HEK293 (cell line): ENCODE results near the gene MCM3AP.

Source experiments
- HOXD13 ChIP-seq: sonication (generic); formaldehyde crosslinking; IDR thresholded peaks from 2 replicates; pipeline ENCODE4 v1.8.0; 2022; ENCODE audit warnings: missing genetic modification reagents, borderline replicate concordance
- SALL2 ChIP-seq: fragments of 450-650 bp; formaldehyde crosslinking; IDR thresholded peaks from 2 replicates; pipeline ENCODE4 v1.5.0; 2017; ENCODE audit warnings: missing biosample characterization, mild to moderate bottlenecking, missing genetic modification characterization, borderline replicate concordance
- SP2 ChIP-seq: fragments of 450-650 bp; formaldehyde crosslinking; IDR thresholded peaks from 2 replicates; pipeline ENCODE4 v1.5.1; 2016; ENCODE audit warnings: missing biosample characterization, missing genetic modification characterization
- ZFP37 ChIP-seq: fragments of 450-650 bp; formaldehyde crosslinking; IDR thresholded peaks from 2 replicates; pipeline ENCODE4 v1.5.1; 2016; ENCODE audit warnings: missing biosample characterization, missing genetic modification characterization
- ZNF211 ChIP-seq: fragments of 450-650 bp; formaldehyde crosslinking; IDR thresholded peaks from 2 replicates; pipeline ENCODE4 v1.5.1; 2016; ENCODE audit warnings: low read depth, missing biosample characterization, missing genetic modification characterization
- ZNF274 ChIP-seq, 2 experiments: fragments of 200-500 bp in 1 of 2; fragments of 450-650 bp in 1 of 2; sonication (Bioruptor generic) in 1 of 2; formaldehyde crosslinking in 1 of 2; IDR thresholded peaks; 2 replicates each; pipeline versions ENCODE4 v1.5.1 to v1.6.1; 2014 to 2016; ENCODE audit warnings: borderline replicate concordance in 1 of 2, inconsistent platforms in 1 of 2, low read length in 1 of 2, missing biosample characterization in 1 of 2, missing genetic modification characterization in 1 of 2
- ZNF561 ChIP-seq: fragments of 450-650 bp; IDR thresholded peaks from 2 replicates; pipeline ENCODE4 v1.5.1; 2018; ENCODE audit warnings: missing biosample characterization, missing genetic modification characterization, borderline replicate concordance
- ZSCAN23 ChIP-seq: fragments of 450-650 bp; formaldehyde crosslinking; IDR thresholded peaks from 2 replicates; pipeline ENCODE4 v1.5.1; 2016; ENCODE audit warnings: missing biosample characterization, missing genetic modification characterization
- TF ChIP-seq, protein P1 (sequence below): fragments of 450-650 bp; formaldehyde crosslinking; IDR thresholded peaks from 2 replicates; pipeline ENCODE4 v1.5.1; 2016; ENCODE audit warnings: missing biosample characterization, missing genetic modification characterization
- TF ChIP-seq, protein P2 (sequence below): fragments of 450-650 bp; formaldehyde crosslinking; IDR thresholded peaks from 2 replicates; pipeline ENCODE4 v1.5.1; 2016; ENCODE audit warnings: missing biosample characterization, missing genetic modification characterization
- TF ChIP-seq, protein P3 (sequence below): fragments of 450-650 bp; formaldehyde crosslinking; IDR thresholded peaks from 2 replicates; pipeline ENCODE4 v1.5.1; 2016; ENCODE audit warnings: missing biosample characterization, missing genetic modification characterization, low read depth

DNA sequence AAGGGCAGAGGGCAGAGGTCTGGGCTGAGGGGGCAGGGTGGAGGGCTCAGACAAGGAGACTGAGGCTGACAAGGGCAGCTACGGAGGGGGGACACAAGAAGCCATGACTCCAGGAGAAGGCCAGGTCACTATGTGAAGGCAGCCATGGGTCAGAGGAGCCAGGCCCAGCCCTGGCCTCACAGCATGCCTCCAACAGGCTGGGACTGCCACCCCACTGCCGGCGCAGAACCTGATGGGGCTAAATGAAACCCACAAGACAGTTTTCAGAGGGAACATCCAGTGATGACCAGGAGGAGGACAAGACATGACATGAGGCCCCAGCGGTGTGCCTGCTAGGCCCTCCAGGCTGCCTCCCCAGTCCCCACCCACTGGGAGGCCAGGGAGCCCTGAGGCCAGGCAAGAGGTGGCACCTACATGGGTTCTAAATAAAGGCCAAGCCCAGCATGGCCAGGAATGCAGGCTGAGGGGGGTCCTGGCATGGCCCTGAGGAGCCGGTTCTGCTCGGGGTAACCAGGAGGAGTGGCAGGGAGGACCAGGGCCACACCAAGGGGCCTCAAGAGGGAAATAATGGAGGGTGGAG lies 29.6 kb downstream of the MCM3AP start:
- TF ChIP-seq, protein P1, sequence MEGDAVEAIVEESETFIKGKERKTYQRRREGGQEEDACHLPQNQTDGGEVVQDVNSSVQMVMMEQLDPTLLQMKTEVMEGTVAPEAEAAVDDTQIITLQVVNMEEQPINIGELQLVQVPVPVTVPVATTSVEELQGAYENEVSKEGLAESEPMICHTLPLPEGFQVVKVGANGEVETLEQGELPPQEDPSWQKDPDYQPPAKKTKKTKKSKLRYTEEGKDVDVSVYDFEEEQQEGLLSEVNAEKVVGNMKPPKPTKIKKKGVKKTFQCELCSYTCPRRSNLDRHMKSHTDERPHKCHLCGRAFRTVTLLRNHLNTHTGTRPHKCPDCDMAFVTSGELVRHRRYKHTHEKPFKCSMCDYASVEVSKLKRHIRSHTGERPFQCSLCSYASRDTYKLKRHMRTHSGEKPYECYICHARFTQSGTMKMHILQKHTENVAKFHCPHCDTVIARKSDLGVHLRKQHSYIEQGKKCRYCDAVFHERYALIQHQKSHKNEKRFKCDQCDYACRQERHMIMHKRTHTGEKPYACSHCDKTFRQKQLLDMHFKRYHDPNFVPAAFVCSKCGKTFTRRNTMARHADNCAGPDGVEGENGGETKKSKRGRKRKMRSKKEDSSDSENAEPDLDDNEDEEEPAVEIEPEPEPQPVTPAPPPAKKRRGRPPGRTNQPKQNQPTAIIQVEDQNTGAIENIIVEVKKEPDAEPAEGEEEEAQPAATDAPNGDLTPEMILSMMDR (tag by site-specific recombination) = no peak
- no peak for TF ChIP-seq ZSCAN23
- no peak for TF ChIP-seq SALL2
- no peak for TF ChIP-seq ZNF561
- no peak for TF ChIP-seq ZNF274 (IDR thresholded peaks at IDR 0.05; ENCODE audit: low read length)
- no peak for TF ChIP-seq ZNF274 (tag by site-specific recombination; IDR thresholded peaks at IDR 0.05; ENCODE audit: borderline replicate concordance)
- TF ChIP-seq, protein P2, sequence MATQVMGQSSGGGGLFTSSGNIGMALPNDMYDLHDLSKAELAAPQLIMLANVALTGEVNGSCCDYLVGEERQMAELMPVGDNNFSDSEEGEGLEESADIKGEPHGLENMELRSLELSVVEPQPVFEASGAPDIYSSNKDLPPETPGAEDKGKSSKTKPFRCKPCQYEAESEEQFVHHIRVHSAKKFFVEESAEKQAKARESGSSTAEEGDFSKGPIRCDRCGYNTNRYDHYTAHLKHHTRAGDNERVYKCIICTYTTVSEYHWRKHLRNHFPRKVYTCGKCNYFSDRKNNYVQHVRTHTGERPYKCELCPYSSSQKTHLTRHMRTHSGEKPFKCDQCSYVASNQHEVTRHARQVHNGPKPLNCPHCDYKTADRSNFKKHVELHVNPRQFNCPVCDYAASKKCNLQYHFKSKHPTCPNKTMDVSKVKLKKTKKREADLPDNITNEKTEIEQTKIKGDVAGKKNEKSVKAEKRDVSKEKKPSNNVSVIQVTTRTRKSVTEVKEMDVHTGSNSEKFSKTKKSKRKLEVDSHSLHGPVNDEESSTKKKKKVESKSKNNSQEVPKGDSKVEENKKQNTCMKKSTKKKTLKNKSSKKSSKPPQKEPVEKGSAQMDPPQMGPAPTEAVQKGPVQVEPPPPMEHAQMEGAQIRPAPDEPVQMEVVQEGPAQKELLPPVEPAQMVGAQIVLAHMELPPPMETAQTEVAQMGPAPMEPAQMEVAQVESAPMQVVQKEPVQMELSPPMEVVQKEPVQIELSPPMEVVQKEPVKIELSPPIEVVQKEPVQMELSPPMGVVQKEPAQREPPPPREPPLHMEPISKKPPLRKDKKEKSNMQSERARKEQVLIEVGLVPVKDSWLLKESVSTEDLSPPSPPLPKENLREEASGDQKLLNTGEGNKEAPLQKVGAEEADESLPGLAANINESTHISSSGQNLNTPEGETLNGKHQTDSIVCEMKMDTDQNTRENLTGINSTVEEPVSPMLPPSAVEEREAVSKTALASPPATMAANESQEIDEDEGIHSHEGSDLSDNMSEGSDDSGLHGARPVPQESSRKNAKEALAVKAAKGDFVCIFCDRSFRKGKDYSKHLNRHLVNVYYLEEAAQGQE (tag by site-specific recombination) = no peak
- TF ChIP-seq ZFP37 = no peak
- TF ChIP-seq ZNF211 = no peak
- no peak for TF ChIP-seq HOXD13 (CRISPR knock-in tag)
- TF ChIP-seq, protein P3, sequence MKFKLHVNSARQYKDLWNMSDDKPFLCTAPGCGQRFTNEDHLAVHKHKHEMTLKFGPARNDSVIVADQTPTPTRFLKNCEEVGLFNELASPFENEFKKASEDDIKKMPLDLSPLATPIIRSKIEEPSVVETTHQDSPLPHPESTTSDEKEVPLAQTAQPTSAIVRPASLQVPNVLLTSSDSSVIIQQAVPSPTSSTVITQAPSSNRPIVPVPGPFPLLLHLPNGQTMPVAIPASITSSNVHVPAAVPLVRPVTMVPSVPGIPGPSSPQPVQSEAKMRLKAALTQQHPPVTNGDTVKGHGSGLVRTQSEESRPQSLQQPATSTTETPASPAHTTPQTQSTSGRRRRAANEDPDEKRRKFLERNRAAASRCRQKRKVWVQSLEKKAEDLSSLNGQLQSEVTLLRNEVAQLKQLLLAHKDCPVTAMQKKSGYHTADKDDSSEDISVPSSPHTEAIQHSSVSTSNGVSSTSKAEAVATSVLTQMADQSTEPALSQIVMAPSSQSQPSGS (tag by site-specific recombination) = no peak
- TF ChIP-seq SP2 (tag by site-specific recombination) = no peak
